GM06990 (cell line): ENCODE results near the gene SNRNP200.
"Not testable (repeated sequence)": the region's sequence is repeated elsewhere in the genome, so short reads cannot be mapped to it uniquely, and the experiment has no call there.

Experiments
- DNase-seq: peaks from one replicate; pipeline ENCODE4 v3.0.0-alpha.2; 2011; ENCODE audit not compliant: insufficient read length; ENCODE audit errors: extremely low read depth
- H3K27me3 ChIP-seq: replicated peaks from 2 replicates; pipeline ENCODE4 v1.6.0; 2011; ENCODE audit warnings: low read length; ENCODE audit not compliant: control insufficient read depth, insufficient read depth
- H3K36me3 ChIP-seq: 2 replicates; pipeline ENCODE4 v1.5.1; 2011; ENCODE audit warnings: low read length; ENCODE audit not compliant: control insufficient read depth, insufficient read depth
- H3K4me3 ChIP-seq: replicated peaks from 2 replicates; pipeline ENCODE4 v1.5.1; 2011; ENCODE audit warnings: low read depth, mild to moderate bottlenecking, control low read depth, low read length
- CTCF ChIP-seq: IDR thresholded peaks from 2 replicates; pipeline ENCODE4 v1.5.1; 2011; ENCODE audit warnings: low read length, control low read depth, mild to moderate bottlenecking, inconsistent platforms; ENCODE audit not compliant: insufficient read depth, poor library complexity, severe bottlenecking

Gene SNRNP200

GRCh38 chr2:96258166-96259022 is 47.0 kb downstream of the SNRNP200 start:
- peaks cover 27% of the 10 kb centered on the region for H3K36me3 ChIP-seq
- DNase-seq, result no peak
- no peak overlapping the region for H3K4me3 ChIP-seq
- no peak for TF ChIP-seq CTCF
- no peaks in the 10 kb centered on the region for H3K27me3 ChIP-seq

- DNase-seq, H3K27me3 ChIP-seq, H3K4me3 ChIP-seq: not testable (repeated sequence)
- peaks cover 32% of the 10 kb centered on the region for H3K36me3 ChIP-seq
These were observed 47.6 kb downstream of the SNRNP200 start for GRCh38 chr2:96257744-96258143.

GRCh38 chr2:96256611-96257113 is 48.7 kb downstream of the SNRNP200 start:
- peaks cover 39% of the 10 kb centered on the region for H3K36me3 ChIP-seq
- no peak for DNase-seq
- no peak for TF ChIP-seq CTCF

GRCh38 chr2:96254571-96254970 is 50.8 kb downstream of the SNRNP200 start:
- no peak for DNase-seq
- no peak for TF ChIP-seq CTCF
- H3K36me3 ChIP-seq, result peaks cover 39% of the 10 kb centered on the region
- no peak overlapping the region for H3K4me3 ChIP-seq
- H3K27me3 ChIP-seq, result no peaks in the 10 kb centered on the region

More at GRCh38 chr2:96256611-96257113, 48.7 kb downstream of the SNRNP200 start:
- H3K4me3 ChIP-seq, result no peak overlapping the region
- H3K27me3 ChIP-seq, result no peaks in the 10 kb centered on the region

- no peak for DNase-seq
- H3K27me3 ChIP-seq, result no peaks in the 10 kb centered on the region
- no peak overlapping the region for H3K4me3 ChIP-seq
- peaks cover 33% of the 10 kb centered on the region for H3K36me3 ChIP-seq
- TF ChIP-seq CTCF, result no peak
These were observed 52.3 kb downstream of the SNRNP200 start for GRCh38 chr2:96253006-96253405.

GRCh38 chr2:96252526-96252925 is 52.8 kb downstream of the SNRNP200 start:
- peaks cover 30% of the 10 kb centered on the region for H3K36me3 ChIP-seq
- no peak for TF ChIP-seq CTCF
- DNase-seq, result no peak
- H3K27me3 ChIP-seq, result no peaks in the 10 kb centered on the region
- no peak overlapping the region for H3K4me3 ChIP-seq
